Cardiac atrium fibroblast (primary cell): ENCODE results near the gene TMEM89. TPM values are rescaled to one million over a fixed set of nuclear protein-coding genes. Genes with fewer than 3 reads are reported as not detected.

ENCODE experiments used
- total RNA-seq: library from RNA; depleted of rRNA; stranded (reverse); fragments of >200 nt; gene quantifications from 2 replicates; pipeline ENCODE4 v1.2.3, GENCODE V29; 2015

TMEM89 gene, protein sequence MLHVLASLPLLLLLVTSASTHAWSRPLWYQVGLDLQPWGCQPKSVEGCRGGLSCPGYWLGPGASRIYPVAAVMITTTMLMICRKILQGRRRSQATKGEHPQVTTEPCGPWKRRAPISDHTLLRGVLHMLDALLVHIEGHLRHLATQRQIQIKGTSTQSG
- total RNA-seq = not detected in 2 replicates

DNA sequence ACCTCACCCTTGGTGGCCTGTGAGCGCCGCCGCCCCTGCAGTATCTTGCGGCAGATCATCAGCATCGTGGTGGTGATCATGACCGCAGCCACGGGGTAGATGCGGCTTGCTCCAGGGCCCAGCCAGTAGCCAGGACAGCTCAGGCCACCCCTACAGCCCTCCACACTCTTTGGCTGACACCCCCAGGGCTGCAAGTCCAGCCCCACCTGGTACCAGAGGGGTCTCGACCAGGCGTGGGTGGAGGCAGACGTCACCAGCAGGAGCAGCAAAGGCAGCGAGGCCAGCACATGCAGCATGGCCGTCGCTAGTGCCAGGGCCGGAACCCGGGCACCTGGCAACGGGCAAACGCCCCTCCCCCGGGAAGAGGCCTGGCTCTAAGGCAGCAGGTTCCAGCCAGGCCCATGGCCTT is at the start of gene TMEM89:
TMEM89 (minus strand) TSS at position 309 of the 409 bp plus-strand sequence; CDS start at position 296, 13 bp downstream.

DNA sequence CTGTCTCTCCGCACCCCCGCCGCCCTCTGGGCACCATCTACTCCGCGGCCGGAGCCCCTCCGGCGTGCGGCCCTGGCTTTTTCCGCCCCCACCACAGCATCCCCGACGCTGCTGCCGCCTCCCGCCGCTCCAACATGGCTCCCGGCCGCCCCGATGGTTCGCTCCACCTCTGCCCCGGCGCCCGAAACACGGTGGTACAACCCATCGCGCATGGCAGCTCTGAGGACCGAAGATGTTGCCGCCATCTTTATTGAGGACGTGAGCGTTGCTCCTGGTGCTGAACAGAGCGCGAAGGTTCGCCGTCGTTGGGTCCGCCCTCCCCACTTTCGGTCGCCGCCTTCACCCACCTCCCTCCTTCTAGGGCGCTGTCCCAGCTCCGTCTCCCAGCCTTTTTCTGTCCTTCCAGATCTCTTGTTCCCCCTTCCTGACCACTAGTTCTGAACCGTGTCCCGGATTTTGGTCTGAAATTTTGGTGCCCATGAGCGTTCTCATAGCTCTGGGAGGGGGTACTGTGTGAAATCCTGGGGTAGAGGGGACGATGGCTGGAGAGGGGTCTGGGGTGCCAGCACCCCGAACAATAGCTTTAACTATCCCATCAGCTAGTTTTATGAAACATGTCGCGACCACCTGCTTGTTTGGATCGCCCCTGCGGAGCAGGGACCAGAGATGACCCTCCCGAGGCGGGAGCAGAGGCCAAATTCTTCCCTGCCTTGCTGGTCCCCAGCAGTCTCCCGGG is 41.4 kb upstream of the TMEM89 start, which contains the start of gene CELSR3:
CELSR3 (minus strand) TSS at position 134 of the 736 bp plus-strand sequence. CDS start 252 bp downstream, outside the sequence.

DNA sequence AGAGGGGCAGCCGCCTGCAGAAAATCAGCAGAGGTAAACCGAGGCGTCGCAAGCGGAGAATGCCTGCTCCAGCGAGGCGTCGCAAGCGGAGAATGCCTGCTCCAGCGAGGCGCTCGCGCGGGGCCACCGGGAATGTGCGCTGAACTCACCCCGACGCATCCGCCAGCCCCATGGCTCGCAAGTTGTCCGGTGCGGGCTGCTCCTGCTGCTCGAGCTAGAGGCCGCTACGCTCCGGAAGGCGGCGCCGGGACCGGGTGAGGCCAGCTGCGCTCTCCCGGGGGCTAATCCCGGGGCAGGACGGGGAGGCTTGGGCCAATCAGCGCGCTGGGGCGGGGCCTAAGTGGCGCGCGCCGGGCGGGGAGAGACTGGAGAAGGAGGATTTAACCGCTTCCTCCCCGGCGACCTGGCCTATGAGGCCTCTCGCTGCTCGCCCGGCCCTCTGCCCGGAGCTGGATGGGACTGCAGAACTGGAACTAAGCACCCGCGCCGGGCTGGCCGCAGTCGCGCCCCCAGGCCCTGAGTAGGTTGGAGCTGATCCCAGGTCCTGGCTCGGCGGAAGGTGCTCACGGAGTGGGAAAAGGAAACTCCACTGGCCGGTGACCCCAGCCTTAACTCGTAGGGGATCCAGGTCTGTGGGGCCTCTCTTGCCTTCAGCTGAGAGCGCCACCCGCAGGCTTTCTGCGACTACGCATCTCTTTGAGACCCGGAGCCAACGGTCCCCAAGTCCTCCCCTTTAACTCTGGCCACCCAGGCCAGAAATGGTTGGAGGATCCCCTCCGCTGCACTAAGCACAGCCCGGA is 13.9 kb upstream of the TMEM89 start, which contains the start of gene SLC26A6:
SLC26A6 (minus strand) TSS at position 240 of the 800 bp plus-strand sequence; CDS start at position 172, 68 bp downstream.

DNA sequence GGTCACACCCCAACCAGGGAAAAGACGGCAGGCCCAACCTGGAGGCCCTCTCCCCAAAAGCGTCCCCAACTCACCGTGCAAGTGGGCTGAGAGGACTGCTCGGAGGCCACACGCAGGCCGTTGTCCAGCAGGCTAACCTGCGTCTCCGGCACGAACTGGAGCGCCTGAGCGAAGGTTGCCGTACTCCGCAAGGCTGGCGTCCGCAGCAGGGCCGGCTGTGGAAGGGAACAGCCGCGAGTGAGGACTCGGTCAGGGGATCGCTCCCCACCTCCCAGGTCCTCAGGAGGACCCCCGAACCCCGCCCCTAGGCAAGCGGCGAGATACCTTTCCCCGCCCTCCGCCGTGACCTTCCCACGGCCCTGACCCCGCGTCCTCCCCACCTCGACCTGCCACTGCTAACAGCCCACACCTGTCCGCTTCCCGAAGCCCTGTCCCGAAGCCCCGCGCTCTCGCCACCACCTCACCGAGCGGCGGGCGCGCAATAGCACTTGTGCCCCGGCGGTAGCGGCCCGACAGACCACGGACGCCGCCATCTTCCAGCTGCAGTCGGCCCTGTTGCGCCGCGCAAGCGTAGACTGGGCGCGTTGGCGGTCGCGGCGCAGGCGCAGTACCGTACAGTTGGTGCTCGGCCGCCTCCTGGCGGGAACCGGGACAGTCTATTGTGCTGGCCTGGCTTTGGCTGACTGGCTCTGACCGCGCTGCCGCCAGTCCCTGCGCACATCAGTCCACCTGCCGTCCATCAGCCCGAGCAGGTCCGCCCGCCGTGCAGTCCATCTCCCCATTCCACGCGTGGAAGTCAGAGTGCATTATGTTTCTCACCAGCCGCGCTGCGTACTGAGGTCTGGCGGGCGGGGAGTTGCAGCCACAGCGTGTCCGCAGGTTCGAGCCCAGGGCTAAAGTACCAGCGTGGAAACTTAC is 12.2 kb downstream of the TMEM89 start, which contains the start of gene UQCRC1:
UQCRC1 (minus strand) TSS at position 559 of the 918 bp plus-strand sequence; CDS start at position 533, 26 bp downstream.

DNA sequence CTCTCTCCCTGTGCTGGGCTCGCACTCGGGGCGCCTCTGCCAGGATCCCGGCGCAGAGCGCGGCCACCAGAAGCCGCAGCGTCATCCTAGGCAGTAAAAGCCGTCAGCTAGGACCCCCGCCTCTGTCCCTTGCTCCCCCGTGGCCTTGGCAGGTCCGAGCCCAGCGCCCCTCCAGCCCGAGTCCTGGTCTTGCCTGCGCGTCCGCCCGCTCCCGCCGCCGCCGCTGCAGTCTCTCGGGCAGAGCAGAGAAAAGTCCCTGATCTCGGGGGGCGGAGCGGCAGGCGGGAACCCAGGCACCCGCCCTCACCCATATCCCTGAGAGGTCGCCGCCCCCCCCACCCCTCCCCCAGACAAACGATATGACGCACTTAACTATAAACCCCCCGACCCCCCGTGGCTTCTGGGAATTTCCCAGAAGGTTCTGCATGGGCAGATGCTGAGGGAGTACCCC is 26.5 kb downstream of the TMEM89 start, which contains the start of gene COL7A1:
COL7A1 (minus strand) TSS at position 255 of the 451 bp plus-strand sequence; CDS start at position 85, 170 bp downstream.

Other genes with a start within 250 kb of the TMEM89 start
- gene FBXW12, start 249.6 kb downstream of the TMEM89 start, total RNA-seq = not detected in 2 replicates
- 9.2 and 20.9 TPM in 2 replicates for gene PLXNB1, start 191.7 kb downstream of the TMEM89 start, total RNA-seq
- gene CCDC51, start 181.7 kb downstream of the TMEM89 start, total RNA-seq = 8.3 and 18.3 TPM in 2 replicates
- 270 and 350 TPM in 2 replicates for gene TMA7, start 181.5 kb downstream of the TMEM89 start, total RNA-seq
- gene ATRIP, start 175.0 kb downstream of the TMEM89 start, total RNA-seq = 3.9 and 4.9 TPM in 2 replicates
- 136 and 163 TPM in 2 replicates for gene SHISA5, start 117.6 kb downstream of the TMEM89 start, total RNA-seq
- 35.4 and 41.0 TPM in 2 replicates for gene PFKFB4, start 65.0 kb downstream of the TMEM89 start, total RNA-seq
- 1.6 and 1.9 TPM in 2 replicates for gene UCN2, start 58.0 kb downstream of the TMEM89 start, total RNA-seq
- 5.4 and 14.9 TPM in 2 replicates for gene COL7A1, start 26.4 kb downstream of the TMEM89 start, total RNA-seq
- 172 and 199 TPM in 2 replicates for gene UQCRC1, start 12.1 kb downstream of the TMEM89 start, total RNA-seq
- 40.6 and 42.9 TPM in 2 replicates for gene SLC26A6, start 13.7 kb upstream of the TMEM89 start, total RNA-seq
- gene CELSR3, start 41.1 kb upstream of the TMEM89 start, total RNA-seq = 1.9 and 2.5 TPM in 2 replicates
- 28.0 and 37.7 TPM in 2 replicates for gene NCKIPSD, start 64.1 kb upstream of the TMEM89 start, total RNA-seq
- gene IP6K2, start 95.5 kb upstream of the TMEM89 start, total RNA-seq = 46.0 and 54.9 TPM in 2 replicates
- 25.3 and 33.5 TPM in 2 replicates for gene PRKAR2A, start 226.1 kb upstream of the TMEM89 start, total RNA-seq